Stimulated activated CD8-positive, alpha-beta memory T cell treated with anti-CD3 and anti-CD28 coated beads, Interleukin-15, amount 100 ng/mL, for 4 hours (primary cell): Measurements from ENCODE around the gene EFNA5.

Experiments used
- DNase-seq, 2 donors: peaks; one replicate each; pipeline ENCODE4 v3.0.0-alpha.2; 2020; ENCODE audit warnings: low read depth in 2 of 2

Gene EFNA5

DNA sequence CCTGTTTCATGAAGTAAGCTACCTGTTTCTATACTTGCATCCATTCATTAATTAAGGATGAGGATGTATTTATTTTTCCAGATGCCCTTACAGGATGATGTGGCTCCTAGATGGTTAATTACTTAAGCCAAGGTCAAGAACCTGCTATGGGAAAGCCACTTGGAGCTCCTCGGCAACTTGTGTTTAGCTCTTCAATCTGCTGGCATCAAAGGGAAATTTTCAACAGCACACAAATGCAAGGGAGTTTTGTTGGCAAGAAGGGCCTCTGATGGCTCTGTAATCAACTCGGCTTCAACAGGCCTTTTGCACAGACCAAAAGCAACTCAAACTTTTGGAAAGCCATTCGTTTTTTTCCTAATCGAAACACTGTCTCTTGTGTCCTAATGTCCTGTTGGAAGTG lies 125.3 kb downstream of the EFNA5 start:
- DNase-seq: no peak

- no peak for DNase-seq
These were observed 125.8 kb downstream of the EFNA5 start for GRCh38 chr5:107544967-107545366.

- no peak for DNase-seq
These were observed 126.3 kb downstream of the EFNA5 start for GRCh38 chr5:107544476-107544875.

DNA sequence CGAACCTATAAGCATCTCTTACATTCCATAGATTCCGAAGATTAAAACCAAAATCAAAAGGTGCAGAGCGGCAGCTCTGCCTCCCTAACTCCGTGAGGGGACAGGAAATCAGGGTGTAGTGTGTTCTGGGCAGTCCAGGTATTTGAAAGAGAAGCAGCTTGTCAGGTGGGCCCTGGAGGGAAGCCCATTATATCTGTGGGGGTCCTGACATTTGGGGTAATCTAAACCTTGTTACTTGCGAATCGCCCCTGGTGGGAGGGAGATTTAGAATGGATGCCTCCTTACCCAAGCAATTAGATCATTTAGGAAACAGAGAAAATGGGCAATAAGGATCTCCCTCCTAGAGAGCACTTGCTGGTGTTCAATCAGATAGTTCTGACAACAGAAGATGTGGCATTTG lies 126.9 kb downstream of the EFNA5 start:
- DNase-seq: no peak

- DNase-seq: no peak
These were observed 127.9 kb downstream of the EFNA5 start for GRCh38 chr5:107542831-107543231.

GRCh38 chr5:107542428-107542827 lies 128.3 kb downstream of the EFNA5 start:
- no peak for DNase-seq

DNA sequence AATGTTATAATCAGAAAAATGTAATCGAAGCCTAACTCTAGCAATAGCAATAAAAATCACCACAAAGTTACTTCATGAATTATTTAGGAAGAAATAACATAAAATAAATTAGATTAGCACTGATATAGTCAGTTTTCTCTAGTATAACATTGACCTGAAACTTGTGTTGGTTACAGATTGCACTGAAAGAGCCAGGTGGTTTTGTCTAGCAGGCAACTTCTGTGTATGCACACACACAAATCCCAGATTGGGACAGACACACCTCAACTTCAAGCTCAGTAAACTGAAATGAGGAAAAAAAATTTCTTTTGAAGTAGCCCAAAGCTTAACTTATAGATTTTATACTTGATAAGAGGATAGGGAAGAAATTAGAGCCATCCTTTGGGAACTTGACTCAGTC lies 129.3 kb downstream of the EFNA5 start:
- DNase-seq: no peak

DNA sequence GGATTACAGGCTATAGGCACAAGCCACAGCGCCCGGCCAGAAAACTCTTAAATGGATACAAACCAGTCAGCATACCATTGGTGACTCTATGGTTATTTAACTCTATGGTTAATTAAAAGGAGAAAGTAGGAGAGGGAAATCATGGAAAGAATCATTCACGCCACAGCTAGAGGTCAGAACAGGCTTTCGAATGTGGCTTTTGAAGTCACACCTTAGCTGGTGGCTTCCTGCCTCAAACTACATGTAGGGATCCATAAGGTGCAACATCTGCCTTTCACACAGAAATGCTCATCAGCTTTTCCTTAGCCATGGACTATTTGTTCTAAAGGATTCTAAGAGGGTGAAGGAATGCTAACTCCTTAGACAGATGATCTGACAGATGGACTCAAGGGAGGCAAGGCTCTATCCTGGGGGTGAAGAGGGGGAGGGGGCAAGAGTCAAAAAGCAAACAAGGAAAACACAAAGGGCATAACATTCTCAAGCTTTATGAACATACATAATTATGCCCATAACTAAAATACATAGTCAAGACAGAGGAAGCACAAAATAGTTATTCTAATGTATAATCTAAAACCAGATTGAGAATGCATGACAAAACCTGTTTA lies 130.9 kb downstream of the EFNA5 start:
- DNase-seq: no peak

- DNase-seq: no peak
These were observed 131.8 kb downstream of the EFNA5 start for GRCh38 chr5:107538805-107539445.

DNA sequence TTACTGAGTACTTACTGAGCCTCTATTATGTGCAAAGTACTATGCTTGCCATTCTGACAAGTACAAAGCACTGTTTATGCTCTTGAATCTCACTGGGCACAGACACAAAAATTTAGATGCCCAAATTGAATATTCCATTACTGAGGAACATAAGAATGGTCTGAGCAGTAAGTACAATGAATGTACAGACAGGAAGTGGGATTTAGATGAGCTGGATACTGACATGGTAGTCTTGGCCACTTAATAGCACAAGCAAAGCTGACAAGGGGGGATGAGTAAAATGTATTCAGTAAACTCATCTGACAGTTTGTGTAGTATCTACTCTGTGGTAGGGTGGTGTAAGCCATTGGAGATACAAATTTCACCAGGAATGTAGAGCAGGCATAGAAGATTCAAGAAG lies 132.4 kb downstream of the EFNA5 start:
- DNase-seq: no peak

DNA sequence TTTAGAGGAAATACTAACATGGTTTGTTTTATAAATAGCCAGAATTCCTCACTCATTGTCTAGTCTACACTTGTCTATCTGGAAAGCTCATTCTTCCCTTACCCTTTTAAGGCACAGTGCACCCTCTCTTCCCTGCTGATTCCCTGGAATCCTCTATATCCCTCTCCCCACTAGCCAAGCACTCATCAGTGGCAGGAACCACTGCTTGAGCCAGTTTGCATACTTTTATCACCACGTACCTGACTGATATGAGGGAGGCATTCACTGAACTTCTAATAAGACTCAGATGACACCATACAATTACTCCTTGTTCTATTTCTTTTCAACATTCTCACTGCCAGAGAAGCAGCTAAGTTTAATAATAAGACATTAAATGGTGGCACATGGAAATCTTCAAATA lies 134.9 kb downstream of the EFNA5 start:
- no peak for DNase-seq

DNA sequence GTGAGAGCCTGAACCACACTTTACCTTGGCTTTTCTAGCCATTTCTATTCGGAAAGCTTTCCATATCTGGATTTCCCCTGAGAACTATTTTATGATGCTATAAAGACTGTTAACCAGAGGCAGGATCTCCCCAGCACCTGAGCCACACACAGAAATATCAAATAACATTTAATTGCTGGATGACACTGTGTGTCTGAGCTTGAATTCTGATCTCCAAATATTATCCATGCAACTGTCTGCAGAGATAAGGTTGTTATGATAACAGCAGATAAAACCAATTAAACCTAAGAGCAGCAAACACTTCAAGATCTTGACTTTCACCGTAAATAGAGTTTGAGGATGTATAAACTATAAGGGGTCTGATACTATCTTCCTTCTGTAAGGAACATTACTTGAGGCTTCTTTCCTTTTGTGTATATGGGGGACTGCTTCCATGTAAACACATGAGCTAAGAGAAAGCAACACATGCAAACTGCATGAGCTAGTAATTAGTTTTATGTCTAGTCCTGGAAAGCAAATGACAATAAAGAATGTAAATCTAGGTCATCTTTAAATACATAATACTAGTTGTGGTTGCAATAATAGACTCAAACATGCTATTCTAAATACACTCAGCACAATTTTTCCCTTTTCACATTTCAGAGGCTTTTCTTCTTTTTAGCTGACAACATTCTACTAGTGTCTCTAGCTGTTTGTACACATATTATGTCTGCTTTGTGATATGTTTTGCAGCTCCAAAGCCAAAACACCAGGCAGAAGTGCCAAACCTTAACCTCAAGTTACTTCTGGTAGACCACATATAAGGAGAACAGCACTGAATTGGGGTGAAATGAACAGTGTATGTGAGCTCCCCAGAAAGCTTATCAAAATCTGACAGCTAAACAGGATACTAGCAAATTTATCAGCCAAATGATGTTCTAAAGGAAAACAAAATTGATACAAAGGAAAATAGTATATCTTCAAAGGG lies 136.5 kb downstream of the EFNA5 start:
- DNase-seq: no peak

DNA sequence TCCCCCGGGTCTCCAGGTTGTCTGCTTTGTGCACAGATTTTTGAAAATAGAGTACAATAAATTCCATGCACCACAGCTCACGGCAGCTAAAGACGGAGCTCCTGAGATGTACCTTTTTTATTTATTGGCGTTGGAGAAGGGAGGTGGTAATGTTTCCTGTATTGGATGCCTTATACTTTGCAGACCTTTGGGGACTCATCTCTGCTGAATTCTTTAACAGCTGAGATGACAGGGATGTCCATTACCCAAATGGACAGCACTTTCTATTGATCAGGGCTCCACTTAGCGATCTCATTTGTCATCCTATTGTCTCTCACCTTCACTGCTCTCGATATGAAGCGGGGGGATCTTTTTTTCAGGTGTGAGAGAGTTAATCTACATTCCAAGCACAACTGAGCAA lies 137.8 kb downstream of the EFNA5 start:
- DNase-seq: no peak

GRCh38 chr5:107532169-107532878 lies 138.4 kb downstream of the EFNA5 start:
- DNase-seq: no peak

GRCh38 chr5:107531308-107531707 lies 139.4 kb downstream of the EFNA5 start:
- no peak for DNase-seq

- no peak for DNase-seq
These were observed 141.1 kb downstream of the EFNA5 start for GRCh38 chr5:107529618-107530017.

DNA sequence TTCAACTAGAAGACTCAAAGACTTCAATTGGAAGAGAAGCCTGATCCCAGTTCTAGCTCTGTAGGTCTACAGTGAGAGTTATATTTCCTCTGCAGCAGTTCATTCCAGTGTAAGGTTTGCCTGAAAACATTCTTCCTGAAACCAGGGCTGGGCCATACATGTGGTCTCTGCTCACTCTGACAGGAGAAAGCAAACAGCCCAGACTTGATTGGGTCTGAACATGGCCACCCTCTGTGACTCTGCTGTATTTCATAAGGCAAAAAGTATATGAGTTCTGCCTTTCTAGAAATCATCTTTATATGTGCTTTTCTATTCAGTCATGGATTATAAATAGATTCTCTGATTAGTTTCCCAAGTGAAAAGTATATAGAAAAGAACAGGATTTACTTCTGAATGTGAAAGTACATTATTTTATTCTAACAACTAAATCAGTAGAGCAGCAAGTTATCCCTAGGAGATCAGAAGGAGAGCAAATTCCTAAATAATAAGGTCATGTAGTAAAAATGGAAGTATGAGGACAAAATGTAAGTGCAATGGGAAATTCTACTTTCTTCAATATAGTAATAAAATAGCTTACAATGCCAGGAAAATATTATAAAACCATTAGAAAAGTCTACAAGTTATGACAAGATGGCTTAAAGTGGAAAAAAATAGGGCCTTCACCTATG lies 144.3 kb downstream of the EFNA5 start:
- no peak for DNase-seq

DNA sequence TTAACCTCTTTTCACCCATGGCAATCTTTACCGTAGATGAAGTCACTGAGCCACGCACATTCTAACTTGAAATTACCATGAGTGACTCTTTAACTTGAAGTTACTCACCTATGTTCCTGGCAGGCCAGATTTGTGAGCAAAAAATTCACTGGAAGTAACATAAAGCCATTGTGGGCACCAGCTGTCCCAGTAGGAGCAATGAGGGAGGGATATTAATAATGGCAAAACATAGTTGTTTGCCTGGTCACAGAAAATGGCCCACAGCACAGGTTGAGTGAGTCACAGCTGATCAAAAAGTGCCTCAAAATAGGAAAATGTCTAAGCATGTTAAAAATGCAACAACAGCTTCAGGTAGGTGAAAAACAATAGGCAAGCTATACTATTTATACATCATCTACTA lies 146.6 kb downstream of the EFNA5 start:
- DNase-seq: no peak

GRCh38 chr5:107523029-107523680 lies 147.6 kb downstream of the EFNA5 start:
- DNase-seq: no peak

DNA sequence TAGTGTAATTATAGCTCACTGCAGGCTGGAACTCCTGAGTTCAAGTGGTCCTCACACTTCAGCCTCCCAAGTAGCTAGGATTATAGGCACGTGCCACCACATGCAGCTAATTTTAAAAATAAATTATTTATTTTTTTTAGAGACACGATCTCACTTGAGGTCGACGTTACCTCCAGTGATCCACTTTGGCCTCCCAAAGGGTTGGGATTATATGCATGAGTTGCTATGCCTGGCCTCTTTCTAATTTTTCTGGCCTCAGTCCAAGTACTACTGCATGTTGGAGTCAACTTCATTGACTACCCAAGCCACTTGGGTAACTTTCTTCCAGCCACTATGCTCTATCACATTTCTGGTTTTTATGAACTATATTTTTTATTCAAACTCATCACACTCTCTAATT lies 148.3 kb downstream of the EFNA5 start:
- no peak for DNase-seq

GRCh38 chr5:107519900-107520354 lies 150.8 kb downstream of the EFNA5 start:
- no peak for DNase-seq
